ENCODE results near the gene AHCYL2. TPM values are rescaled to one million over a fixed set of nuclear protein-coding genes. Genes with fewer than 3 reads are reported as not detected.

The AHCYL2 gene
- total and polyA plus RNA-seq, 2 donors (not counting 3 experiments of a cell fraction or from before 2014, with no cell fraction given), result 10.8 to 13.5 TPM

- peaks cover 15% of the 10 kb centered on the region for H3K4me1 ChIP-seq (ENCODE audit: control insufficient read depth, extremely low read depth, insufficient read depth, low read length)
- H3K4me3 ChIP-seq (replicated peaks in 1 of 3; ENCODE audit: insufficient read depth in 1 of 3, low read depth in 1 of 3, low read length in 3 of 3), result no peak overlapping the region
- peaks cover 2% of the 10 kb centered on the region for H3K79me2 ChIP-seq (ENCODE audit: control insufficient read depth, insufficient read depth, low read length)
- TF ChIP-seq POLR2A (IDR thresholded peaks at IDR 0.05; ENCODE audit: low read depth, low read length) (no peak), POLR2AphosphoS5 (IDR thresholded peaks at IDR 0.05; ENCODE audit: insufficient read depth, low read depth, low read length) (no peak), CTCF (IDR thresholded peaks at IDR 0.05; ENCODE audit: extremely low read depth in 1 of 2, insufficient read depth in 1 of 2, low read depth in 1 of 2, low read length in 2 of 2) (no peak), JUN (IDR thresholded peaks at IDR 0.05; ENCODE audit: borderline replicate concordance, insufficient read depth, insufficient read length, low read depth) (no peak), EZH2 (IDR thresholded peaks at IDR 0.05; ENCODE audit: borderline replicate concordance, low read depth, low read length, severe bottlenecking) (no peak), MYC (IDR thresholded peaks at IDR 0.05; ENCODE audit: low read depth, low read length) (no peak), FOS (IDR thresholded peaks at IDR 0.05; ENCODE audit: borderline replicate concordance, insufficient read depth, low read length) (no peak)
- H2AFZ ChIP-seq (ENCODE audit: low read depth, low read length), result no peak overlapping the region
- no TSS peak for BruUV-seq (replicated peaks)
- no peak for DNase-seq (ENCODE audit: low read depth, low spot score)
- no peaks in the 10 kb centered on the region for H4K20me1 ChIP-seq (replicated peaks; ENCODE audit: control insufficient read depth, extremely low read depth, insufficient read depth, low read length)
- CTCF ChIA-PET, result interaction anchor here (1.6 to 2.2 kb wide), 2 partner anchors 10 to 70 kb away, joined by 4 to 8 read pairs; no protein-coding TSS in a partner anchor
- H3K9ac ChIP-seq (replicated peaks; ENCODE audit: extremely low read depth, insufficient read depth, low read length), result no peak overlapping the region
- H3K9me1 ChIP-seq (replicated peaks; ENCODE audit: control insufficient read depth, extremely low read depth, insufficient read depth, low read length), result no peaks in the 10 kb centered on the region
- H3K27me3 ChIP-seq (ENCODE audit: control insufficient read depth in 2 of 2, insufficient read depth in 2 of 2, low read length in 2 of 2), result no peaks in the 10 kb centered on the region
- dilution Hi-C loops (cut with MboI; ENCODE audit: extremely low pct_ligation_motif_present, low sequenced_read_pairs) (no loop called here), intact Hi-C loops (cut with micrococcal nuclease) (no loop called here)
- H3K36me3 ChIP-seq (ENCODE audit: control insufficient read depth in 2 of 2, extremely low read depth in 1 of 2, insufficient read depth in 2 of 2, low read length in 2 of 2), result no peaks in the 10 kb centered on the region
- no peak overlapping the region for H3K27ac ChIP-seq (ENCODE audit: insufficient read depth, low read depth, low read length)
- no peaks in the 10 kb centered on the region for H3K9me3 ChIP-seq (replicated peaks; ENCODE audit: control insufficient read depth, insufficient read depth, low read length)
- H3K4me2 ChIP-seq (ENCODE audit: insufficient read depth, low read length), result no peak overlapping the region
- FAIRE-seq, result no peak
- POLR2A ChIA-PET, result no interaction called here
These were observed 3.8 kb downstream of the AHCYL2 start for GRCh38 chr7:129228633-129229032.
